Measurements from ENCODE around the gene FAM110C.
"Not testable (repeated sequence)": the region's sequence is repeated elsewhere in the genome, so short reads cannot be mapped to it uniquely, and the experiment has no call there.

Gene FAM110C

DNA sequence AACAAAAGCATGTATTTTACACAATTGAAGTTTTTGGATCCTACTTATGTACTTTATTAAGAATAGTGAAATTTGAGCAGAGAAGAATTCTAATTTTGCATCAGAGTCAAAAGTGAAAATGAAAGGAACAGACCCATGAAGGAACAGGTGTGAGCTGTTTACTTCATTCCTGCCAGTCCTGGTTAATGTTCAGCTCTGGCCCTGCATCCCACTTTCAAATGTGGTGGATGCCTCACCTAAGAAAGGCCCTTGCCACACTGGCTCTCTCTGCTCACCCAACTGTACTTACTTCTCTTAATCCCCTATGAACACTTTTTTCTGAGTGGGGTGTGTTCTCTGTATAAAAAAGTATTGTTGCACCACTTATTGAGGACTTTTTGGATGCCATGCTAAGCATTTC, 22.2 kb downstream of the FAM110C start:
- Histone ChIP-seq H3K4me1 (ENCODE audit: control insufficient read depth, low read length) (no peaks in the 10 kb centered on the region), H4K20me1 (ENCODE audit: control insufficient read depth, insufficient read depth, low read depth, low read length) (no peaks in the 10 kb centered on the region), H3K79me2 (ENCODE audit: control insufficient read depth, low read length) (no peaks in the 10 kb centered on the region), H3K4me2 (ENCODE audit: low read length) (no peak overlapping the region), H3K9me2 (replicated peaks; ENCODE audit: control insufficient read depth, low read length) (no peaks in the 10 kb centered on the region), H3K36me3 (ENCODE audit: control insufficient read depth, low read length) (no peaks in the 10 kb centered on the region), H3F3A (ENCODE audit: control insufficient read depth, insufficient read depth) (no peaks in the 10 kb centered on the region), H3K4me3 (ENCODE audit: low read length) (no peak overlapping the region), H3K27ac (ENCODE audit: low read depth, low read length) (no peak overlapping the region), H3K27me3 (ENCODE audit: control insufficient read depth, low read length) (no peaks in the 10 kb centered on the region), H3K9me3 (ENCODE audit: control insufficient read depth, insufficient read depth, low read length) (no peaks in the 10 kb centered on the region)
- no peak for TF ChIP-seq EZH2phosphoT487 (IDR thresholded peaks at IDR 0.05; ENCODE audit: borderline replicate concordance, low read length)
- TF ChIP-seq, protein P1, sequence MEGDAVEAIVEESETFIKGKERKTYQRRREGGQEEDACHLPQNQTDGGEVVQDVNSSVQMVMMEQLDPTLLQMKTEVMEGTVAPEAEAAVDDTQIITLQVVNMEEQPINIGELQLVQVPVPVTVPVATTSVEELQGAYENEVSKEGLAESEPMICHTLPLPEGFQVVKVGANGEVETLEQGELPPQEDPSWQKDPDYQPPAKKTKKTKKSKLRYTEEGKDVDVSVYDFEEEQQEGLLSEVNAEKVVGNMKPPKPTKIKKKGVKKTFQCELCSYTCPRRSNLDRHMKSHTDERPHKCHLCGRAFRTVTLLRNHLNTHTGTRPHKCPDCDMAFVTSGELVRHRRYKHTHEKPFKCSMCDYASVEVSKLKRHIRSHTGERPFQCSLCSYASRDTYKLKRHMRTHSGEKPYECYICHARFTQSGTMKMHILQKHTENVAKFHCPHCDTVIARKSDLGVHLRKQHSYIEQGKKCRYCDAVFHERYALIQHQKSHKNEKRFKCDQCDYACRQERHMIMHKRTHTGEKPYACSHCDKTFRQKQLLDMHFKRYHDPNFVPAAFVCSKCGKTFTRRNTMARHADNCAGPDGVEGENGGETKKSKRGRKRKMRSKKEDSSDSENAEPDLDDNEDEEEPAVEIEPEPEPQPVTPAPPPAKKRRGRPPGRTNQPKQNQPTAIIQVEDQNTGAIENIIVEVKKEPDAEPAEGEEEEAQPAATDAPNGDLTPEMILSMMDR (IDR thresholded peaks at IDR 0.05; ENCODE audit: low read depth, low read length, poor library complexity, severe bottlenecking) = no peak

DNA sequence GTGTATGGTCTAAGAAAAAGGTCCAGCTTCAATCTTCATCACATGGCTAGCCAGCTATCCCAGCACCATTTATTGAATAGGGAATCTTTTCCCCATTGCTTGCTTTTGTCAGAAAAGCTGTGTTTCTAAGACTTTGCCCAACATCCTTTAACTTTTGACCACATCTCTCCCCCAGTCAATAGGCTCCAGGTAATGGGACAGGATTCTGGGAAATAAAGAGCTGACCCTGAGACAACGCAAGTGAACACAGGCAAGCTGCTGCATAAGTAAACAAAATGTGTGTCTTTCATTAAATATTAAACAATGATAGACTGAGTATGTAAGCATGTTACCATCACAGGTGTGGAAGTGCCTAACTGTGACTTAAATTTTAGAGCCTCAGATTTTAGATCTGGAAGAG, 23.0 kb downstream of the FAM110C start:
- Histone ChIP-seq H4K20me1 (ENCODE audit: control insufficient read depth, insufficient read depth, low read depth, low read length) (no peaks in the 10 kb centered on the region), H3K4me1 (ENCODE audit: control insufficient read depth, low read length) (no peaks in the 10 kb centered on the region), H3K4me2 (ENCODE audit: low read length) (no peak overlapping the region), H3K9me3 (ENCODE audit: control insufficient read depth, insufficient read depth, low read length) (no peaks in the 10 kb centered on the region), H3K79me2 (ENCODE audit: control insufficient read depth, low read length) (no peaks in the 10 kb centered on the region), H3K27ac (ENCODE audit: low read depth, low read length) (no peak overlapping the region), H3K27me3 (ENCODE audit: control insufficient read depth, low read length) (no peaks in the 10 kb centered on the region), H3F3A (ENCODE audit: control insufficient read depth, insufficient read depth) (no peaks in the 10 kb centered on the region), H3K4me3 (ENCODE audit: low read length) (no peak overlapping the region), H3K9me2 (replicated peaks; ENCODE audit: control insufficient read depth, low read length) (no peaks in the 10 kb centered on the region), H3K36me3 (ENCODE audit: control insufficient read depth, low read length) (no peaks in the 10 kb centered on the region)
- TF ChIP-seq EZH2phosphoT487 (IDR thresholded peaks at IDR 0.05; ENCODE audit: borderline replicate concordance, low read length) = no peak
- TF ChIP-seq, protein P1 (IDR thresholded peaks at IDR 0.05; ENCODE audit: low read depth, low read length, poor library complexity, severe bottlenecking) = no peak

DNA sequence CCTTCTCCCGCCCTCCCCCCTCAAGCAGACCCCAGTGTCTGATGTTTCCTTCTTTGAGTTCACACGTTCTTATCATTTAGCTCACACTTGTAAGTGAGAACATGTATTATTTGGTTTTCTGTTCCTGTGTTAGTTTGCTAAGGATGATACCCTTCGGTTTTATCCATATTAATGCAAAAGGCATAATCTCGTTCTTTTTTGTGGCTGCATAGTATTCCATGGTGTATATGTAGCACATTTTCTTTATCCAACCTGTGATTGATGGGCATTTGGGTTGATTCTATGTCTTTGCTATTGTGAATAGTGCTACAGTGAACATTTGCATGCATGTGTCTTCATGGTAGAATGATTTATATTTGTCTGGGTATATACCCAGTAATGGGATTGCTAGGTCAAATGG, 24.1 kb downstream of the FAM110C start:
- not testable (repeated sequence) for H3K79me2 ChIP-seq (ENCODE audit: control insufficient read depth, low read length); H3K36me3 ChIP-seq (ENCODE audit: control insufficient read depth, low read length); H3K27ac ChIP-seq (ENCODE audit: low read depth, low read length); H3K4me3 ChIP-seq (ENCODE audit: low read length); H3K4me1 ChIP-seq (ENCODE audit: control insufficient read depth, low read length); H3F3A ChIP-seq (ENCODE audit: control insufficient read depth, insufficient read depth); H3K4me2 ChIP-seq (ENCODE audit: low read length); H3K27me3 ChIP-seq (ENCODE audit: control insufficient read depth, low read length); H3K9me2 ChIP-seq (replicated peaks; ENCODE audit: control insufficient read depth, low read length); H4K20me1 ChIP-seq (ENCODE audit: control insufficient read depth, insufficient read depth, low read depth, low read length); H3K9me3 ChIP-seq (ENCODE audit: control insufficient read depth, insufficient read depth, low read length)

DNA sequence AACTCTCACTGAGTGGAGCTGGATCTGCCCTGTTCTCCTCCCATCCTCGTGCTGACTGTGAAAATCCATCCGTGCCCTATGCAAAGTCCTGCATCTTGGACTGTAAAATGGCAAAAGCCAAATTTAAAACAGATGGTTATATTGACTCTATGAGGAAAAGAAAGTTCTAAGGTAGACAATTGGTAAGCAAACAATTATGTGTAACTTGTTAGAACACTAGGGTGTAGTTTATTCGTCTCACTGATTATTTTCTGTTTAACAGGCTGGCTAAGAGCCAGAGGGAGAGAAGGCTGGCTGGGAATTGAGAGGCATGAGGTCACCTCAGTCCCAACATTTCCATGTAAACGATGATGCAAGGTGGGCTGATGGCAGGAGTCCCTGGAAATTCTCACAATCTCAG, 26.0 kb downstream of the FAM110C start:
- H3K4me2 ChIP-seq (ENCODE audit: low read length); H3K79me2 ChIP-seq (ENCODE audit: control insufficient read depth, low read length); H4K20me1 ChIP-seq (ENCODE audit: control insufficient read depth, insufficient read depth, low read depth, low read length); H3K27ac ChIP-seq (ENCODE audit: low read depth, low read length); H3K9me3 ChIP-seq (ENCODE audit: control insufficient read depth, insufficient read depth, low read length); H3K9me2 ChIP-seq (replicated peaks; ENCODE audit: control insufficient read depth, low read length); H3K4me1 ChIP-seq (ENCODE audit: control insufficient read depth, low read length); H3K4me3 ChIP-seq (ENCODE audit: low read length); H3F3A ChIP-seq (ENCODE audit: control insufficient read depth, insufficient read depth); H3K36me3 ChIP-seq (ENCODE audit: control insufficient read depth, low read length); H3K27me3 ChIP-seq (ENCODE audit: control insufficient read depth, low read length): not testable (repeated sequence)
